Right lobe of liver (tissue), 4 donors: Measurements from ENCODE around the gene PRRX2.

Experiments
- POLR2A ChIP-seq: fragments of 450-650 bp; IDR thresholded peaks from one replicate; pipeline ENCODE4 v1.6.1; 2017; ENCODE audit warnings: antibody characterized with exemption, mild to moderate bottlenecking
- TF ChIP-seq, protein P1 (sequence below), 4 donors: fragments of 200-600 bp in 3 of 4; fragments of 450-650 bp in 1 of 4; IDR thresholded peaks; one replicate each; pipeline versions ENCODE4 v1.5.1 to v1.8.0; 2016 to 2022; ENCODE audit warnings: antibody characterized with exemption in 4 of 4, mild to moderate bottlenecking in 2 of 4
- donor health status: DM: no; HTN: no; CAD: no.
- donor health status: DM: no; HTN: no; CAD: no.
- donor health status: DM: no; HTN: yes; CAD: no.

GRCh38 chr9:129696944-129697655 lies 31.7 kb downstream of the PRRX2 start:
- TF ChIP-seq, protein P1, sequence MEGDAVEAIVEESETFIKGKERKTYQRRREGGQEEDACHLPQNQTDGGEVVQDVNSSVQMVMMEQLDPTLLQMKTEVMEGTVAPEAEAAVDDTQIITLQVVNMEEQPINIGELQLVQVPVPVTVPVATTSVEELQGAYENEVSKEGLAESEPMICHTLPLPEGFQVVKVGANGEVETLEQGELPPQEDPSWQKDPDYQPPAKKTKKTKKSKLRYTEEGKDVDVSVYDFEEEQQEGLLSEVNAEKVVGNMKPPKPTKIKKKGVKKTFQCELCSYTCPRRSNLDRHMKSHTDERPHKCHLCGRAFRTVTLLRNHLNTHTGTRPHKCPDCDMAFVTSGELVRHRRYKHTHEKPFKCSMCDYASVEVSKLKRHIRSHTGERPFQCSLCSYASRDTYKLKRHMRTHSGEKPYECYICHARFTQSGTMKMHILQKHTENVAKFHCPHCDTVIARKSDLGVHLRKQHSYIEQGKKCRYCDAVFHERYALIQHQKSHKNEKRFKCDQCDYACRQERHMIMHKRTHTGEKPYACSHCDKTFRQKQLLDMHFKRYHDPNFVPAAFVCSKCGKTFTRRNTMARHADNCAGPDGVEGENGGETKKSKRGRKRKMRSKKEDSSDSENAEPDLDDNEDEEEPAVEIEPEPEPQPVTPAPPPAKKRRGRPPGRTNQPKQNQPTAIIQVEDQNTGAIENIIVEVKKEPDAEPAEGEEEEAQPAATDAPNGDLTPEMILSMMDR (IDR thresholded peaks at IDR 0.05) = no peak
- TF ChIP-seq POLR2A = no peak
